ENCODE data around the gene PTPRN2.

PTPRN2 gene

GRCh38 chr7:157503229-157503628 is 1084.4 kb downstream of the PTPRN2 start:
- TF ChIP-seq GATA2 (IDR thresholded peaks at IDR 0.05; ENCODE audit: low read depth, low read length) = no peak
- TF ChIP-seq GATA3 (IDR thresholded peaks at IDR 0.05; ENCODE audit: low read depth, low read length) = no peak

GRCh38 chr7:157502701-157503111 is 1084.9 kb downstream of the PTPRN2 start:
- TF ChIP-seq GATA2 (IDR thresholded peaks at IDR 0.05; ENCODE audit: low read depth, low read length) (no peak), GATA3 (IDR thresholded peaks at IDR 0.05; ENCODE audit: low read depth, low read length) (no peak)

GRCh38 chr7:157501581-157501980 is 1086.0 kb downstream of the PTPRN2 start:
- no peak for TF ChIP-seq GATA2 (IDR thresholded peaks at IDR 0.05; ENCODE audit: low read depth, low read length)
- no peak for TF ChIP-seq GATA3 (IDR thresholded peaks at IDR 0.05; ENCODE audit: low read depth, low read length)

GRCh38 chr7:157500171-157500960 is 1087.3 kb downstream of the PTPRN2 start:
- no peak for TF ChIP-seq GATA3 (IDR thresholded peaks at IDR 0.05; ENCODE audit: low read depth, low read length)
- TF ChIP-seq GATA2 (IDR thresholded peaks at IDR 0.05; ENCODE audit: low read depth, low read length) = no peak

- TF ChIP-seq GATA2 (IDR thresholded peaks at IDR 0.05; ENCODE audit: low read depth, low read length) (no peak), GATA3 (IDR thresholded peaks at IDR 0.05; ENCODE audit: low read depth, low read length) (no peak)
Measured at GRCh38 chr7:157499835-157500153, 1087.8 kb downstream of the PTPRN2 start.

- TF ChIP-seq GATA2 (IDR thresholded peaks at IDR 0.05; ENCODE audit: low read depth, low read length) (no peak), GATA3 (IDR thresholded peaks at IDR 0.05; ENCODE audit: low read depth, low read length) (no peak)
Measured at GRCh38 chr7:157499121-157499834, 1088.3 kb downstream of the PTPRN2 start.

- TF ChIP-seq GATA2 (IDR thresholded peaks at IDR 0.05; ENCODE audit: low read depth, low read length) (no peak), GATA3 (IDR thresholded peaks at IDR 0.05; ENCODE audit: low read depth, low read length) (no peak)
Measured at GRCh38 chr7:157498657-157499056, 1089.0 kb downstream of the PTPRN2 start.

GRCh38 chr7:157497744-157498651 is 1089.6 kb downstream of the PTPRN2 start:
- TF ChIP-seq GATA2 (IDR thresholded peaks at IDR 0.05; ENCODE audit: low read depth, low read length) = no peak
- no peak for TF ChIP-seq GATA3 (IDR thresholded peaks at IDR 0.05; ENCODE audit: low read depth, low read length)

GRCh38 chr7:157497367-157497743 is 1090.3 kb downstream of the PTPRN2 start:
- TF ChIP-seq GATA2 (IDR thresholded peaks at IDR 0.05; ENCODE audit: low read depth, low read length) (no peak), GATA3 (IDR thresholded peaks at IDR 0.05; ENCODE audit: low read depth, low read length) (no peak)

GRCh38 chr7:157496416-157497275 is 1091.0 kb downstream of the PTPRN2 start:
- TF ChIP-seq GATA2 (IDR thresholded peaks at IDR 0.05; ENCODE audit: low read depth, low read length) (no peak), GATA3 (IDR thresholded peaks at IDR 0.05; ENCODE audit: low read depth, low read length) (no peak)

GRCh38 chr7:157495594-157495993 is 1092.0 kb downstream of the PTPRN2 start:
- TF ChIP-seq GATA3 (IDR thresholded peaks at IDR 0.05; ENCODE audit: low read depth, low read length) (no peak), GATA2 (IDR thresholded peaks at IDR 0.05; ENCODE audit: low read depth, low read length) (no peak)

GRCh38 chr7:157495177-157495553 is 1092.5 kb downstream of the PTPRN2 start:
- TF ChIP-seq GATA3 (IDR thresholded peaks at IDR 0.05; ENCODE audit: low read depth, low read length) (no peak), GATA2 (IDR thresholded peaks at IDR 0.05; ENCODE audit: low read depth, low read length) (no peak)

GRCh38 chr7:157494506-157495176 is 1093.0 kb downstream of the PTPRN2 start:
- TF ChIP-seq GATA2 (IDR thresholded peaks at IDR 0.05; ENCODE audit: low read depth, low read length) = no peak
- no peak for TF ChIP-seq GATA3 (IDR thresholded peaks at IDR 0.05; ENCODE audit: low read depth, low read length)

Measured in SH-SY5Y (cell line).